Cardiac ventricle fibroblast (primary cell): ENCODE data around the gene ARHGEF2. TPM values are rescaled to one million over a fixed set of nuclear protein-coding genes. Genes with fewer than 3 reads are reported as not detected.

Source experiments
- total RNA-seq: library from RNA; depleted of rRNA; stranded (reverse); fragments of >200 nt; gene quantifications from 2 replicates; pipeline ENCODE4 v1.2.3, GENCODE V29; 2015

Gene ARHGEF2
- 46.4 and 51.5 TPM in 2 replicates for total RNA-seq

GRCh38 chr1:155978325-155978972 is at the start of gene ARHGEF2:
TSS of gene ARHGEF2 (minus strand) at chr1:155978547. CDS start at chr1:155978427, 120 bp downstream.

GRCh38 chr1:156020293-156021092 is 42.1 kb upstream of the ARHGEF2 start, which contains the start of gene SSR2:
TSS of gene SSR2 (minus strand) at chr1:156020951. CDS start at chr1:156020167, 784 bp downstream.

GRCh38 chr1:155940993-155941844 is 37.1 kb downstream of the ARHGEF2 start, which contains the start of gene RXFP4:
TSS of gene RXFP4 (plus strand) at chr1:155941638. CDS start at chr1:155941710, 72 bp downstream.

GRCh38 chr1:155934097-155934935 is 44.0 kb downstream of the ARHGEF2 start, which contains the start of gene KHDC4:
TSS of gene KHDC4 (minus strand) at chr1:155934413. CDS start at chr1:155934373, 40 bp downstream.

GRCh38 chr1:155911156-155912055 is 66.9 kb downstream of the ARHGEF2 start, which contains the start of gene RIT1:
TSS of gene RIT1 (minus strand) at chr1:155911349. CDS start at chr1:155910761, 588 bp downstream.

Other genes starting within 250 kb of the ARHGEF2 start
- 11.8 and 16.4 TPM in 2 replicates for gene GON4L, start 121.3 kb downstream of the ARHGEF2 start, total RNA-seq
- 5.1 and 5.7 TPM in 2 replicates for gene SYT11, start 119.0 kb downstream of the ARHGEF2 start, total RNA-seq
- gene RIT1, start 67.2 kb downstream of the ARHGEF2 start, total RNA-seq, result 10.4 and 18.4 TPM in 2 replicates
- 17.2 and 24.5 TPM in 2 replicates for gene KHDC4, start 44.1 kb downstream of the ARHGEF2 start, total RNA-seq
- not detected in 2 replicates for gene RXFP4, start 36.9 kb downstream of the ARHGEF2 start, total RNA-seq
- 460 and 537 TPM in 2 replicates for gene SSR2, start 42.4 kb upstream of the ARHGEF2 start, total RNA-seq
- 9.1 and 13.3 TPM in 2 replicates for gene UBQLN4, start 75.3 kb upstream of the ARHGEF2 start, total RNA-seq
- gene LAMTOR2, start 76.2 kb upstream of the ARHGEF2 start, total RNA-seq, result 69.9 and 81.7 TPM in 2 replicates
- not detected in 2 replicates for gene RAB25, start 82.6 kb upstream of the ARHGEF2 start, total RNA-seq
- gene MEX3A, start 103.9 kb upstream of the ARHGEF2 start, total RNA-seq, result 0.62 and 3.9 TPM in 2 replicates
- gene LMNA, start 136.2 kb upstream of the ARHGEF2 start, total RNA-seq, result 816 and 907 TPM in 2 replicates
- gene SEMA4A, start 175.0 kb upstream of the ARHGEF2 start, total RNA-seq, result 1.8 TPM in 1 of 2 replicates, not detected in the other
- gene SLC25A44, start 215.6 kb upstream of the ARHGEF2 start, total RNA-seq, result 12.4 and 13.0 TPM in 2 replicates
- gene PMF1, start 234.5 kb upstream of the ARHGEF2 start, total RNA-seq, result 28.0 and 38.6 TPM in 2 replicates